DMS53 treated with DMSO at 0.1 percent for 48 hours (cell line): Measurements from ENCODE around the gene FBXL17.
"Not testable (repeated sequence)": the region's sequence is repeated elsewhere in the genome, so short reads cannot be mapped to it uniquely, and the experiment has no call there.

Experiments used
- DNase-seq: peaks from one replicate; lab custom pipeline; 2025; ENCODE audit not compliant: unreplicated experiment; lab: John Stamatoyannopoulos, UW

Gene FBXL17

DNA sequence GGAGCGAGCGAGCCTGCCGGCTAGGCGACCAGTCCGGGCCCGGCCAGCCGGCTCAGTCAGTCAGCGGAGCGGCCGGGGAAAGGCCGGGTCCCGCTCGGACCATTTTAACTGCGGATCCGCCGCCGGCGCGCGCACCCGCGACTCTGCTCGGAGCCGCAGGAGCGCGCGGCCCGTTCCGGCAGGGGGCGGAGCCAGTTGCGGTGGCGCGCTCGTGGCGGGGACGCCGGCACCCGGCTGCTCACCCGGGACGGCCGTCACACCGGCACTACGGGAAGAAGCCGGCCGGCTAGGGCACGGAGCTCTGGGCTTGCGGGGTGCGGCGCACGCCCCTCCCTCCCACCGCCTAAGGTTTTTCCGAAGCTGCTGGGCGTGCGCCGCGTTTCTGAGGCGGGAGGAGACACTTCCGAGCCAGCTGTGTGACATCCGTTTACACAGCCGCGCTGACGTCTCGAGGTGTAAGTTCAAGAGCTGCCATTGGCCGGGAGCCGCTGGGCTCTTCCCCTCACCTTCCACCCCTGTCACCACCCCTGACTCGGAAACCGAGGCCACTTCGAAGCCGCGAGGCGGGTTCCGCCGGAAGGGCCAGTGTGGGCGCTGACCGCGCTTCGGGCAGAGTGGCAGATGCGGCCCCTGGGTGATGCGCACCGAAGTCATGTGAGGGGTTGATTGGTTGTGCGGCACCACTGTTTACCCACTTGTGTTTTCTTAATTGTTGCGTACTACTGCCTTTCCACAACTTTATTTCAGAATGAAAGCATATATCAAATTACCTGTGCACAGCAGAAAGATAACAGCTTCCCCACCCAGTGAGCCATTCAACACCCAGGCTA is at the start of gene FBXL17:
FBXL17 (minus strand) TSS at position 145 of the 830 bp plus-strand sequence.
- peak; percentile 94 for DNase-seq

DNA sequence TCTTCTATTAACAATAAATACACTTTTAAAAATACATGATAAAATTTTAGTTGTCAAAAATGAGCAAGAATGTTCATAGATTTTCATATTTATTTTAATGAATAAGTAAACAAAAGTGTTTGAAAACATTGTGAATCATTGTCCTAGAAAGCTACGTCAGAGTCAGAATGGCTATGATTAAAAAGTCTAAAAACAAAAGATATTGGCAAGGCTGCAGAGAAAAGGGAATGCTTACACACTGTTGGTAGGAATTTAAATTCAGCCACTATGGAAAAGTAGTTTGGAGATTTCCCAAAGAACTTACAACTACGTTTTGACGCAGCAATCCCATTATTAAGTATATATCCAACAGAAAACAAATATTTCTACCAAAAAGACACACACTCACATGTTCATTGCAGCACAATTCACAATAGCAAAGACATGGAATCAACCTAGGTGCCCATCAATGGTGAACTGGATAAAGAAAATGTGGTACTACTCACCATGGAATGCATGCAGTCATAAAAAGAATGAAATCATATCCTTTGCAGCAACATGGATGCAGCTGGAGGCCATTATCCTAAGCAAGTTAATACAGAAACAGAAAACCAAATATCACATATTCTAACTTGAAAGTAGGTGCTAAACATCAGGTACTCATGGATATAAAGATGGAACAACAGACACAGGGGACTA is 49.2 kb upstream of the FBXL17 start:
- DNase-seq = no peak

DNA sequence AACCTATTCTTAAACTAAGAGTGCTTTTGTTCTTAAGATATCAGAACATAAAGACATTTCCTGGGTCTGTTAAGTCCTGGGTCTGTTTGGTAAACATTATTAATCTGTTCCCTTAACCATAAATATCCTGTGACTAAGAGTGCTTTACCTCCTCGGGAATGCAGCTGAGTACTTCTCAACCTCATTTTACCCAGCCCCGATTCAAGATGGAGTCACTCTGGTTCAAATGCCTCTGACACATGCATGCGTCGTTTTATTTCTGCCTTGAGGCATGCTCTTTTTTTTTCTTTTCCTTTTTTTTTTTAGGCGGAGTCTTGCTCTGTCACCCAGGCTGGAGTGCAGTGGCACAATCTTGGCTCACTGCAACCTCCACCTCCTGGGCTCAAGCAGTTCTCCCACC is 39.8 kb upstream of the FBXL17 start:
- no peak for DNase-seq

DNA sequence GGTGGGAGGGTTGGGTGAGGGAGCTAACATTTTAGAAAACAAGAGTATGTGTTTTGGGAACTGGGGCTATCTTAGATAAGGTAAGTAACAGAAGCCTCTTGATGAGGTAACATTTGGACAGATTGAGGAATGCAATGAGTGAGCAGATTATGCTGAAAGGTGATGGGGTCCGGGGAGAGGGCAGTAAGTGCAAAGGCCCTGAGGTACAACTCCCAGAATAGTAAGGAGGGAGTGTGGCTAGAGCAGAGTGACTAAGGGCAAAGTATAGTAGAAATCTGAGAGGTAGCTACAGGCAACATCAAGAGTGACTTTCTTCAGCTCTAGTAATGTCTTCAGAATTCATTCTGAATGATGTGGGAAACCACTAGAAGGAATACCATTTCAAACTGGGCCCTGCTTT is 38.9 kb upstream of the FBXL17 start:
- no peak for DNase-seq

DNA sequence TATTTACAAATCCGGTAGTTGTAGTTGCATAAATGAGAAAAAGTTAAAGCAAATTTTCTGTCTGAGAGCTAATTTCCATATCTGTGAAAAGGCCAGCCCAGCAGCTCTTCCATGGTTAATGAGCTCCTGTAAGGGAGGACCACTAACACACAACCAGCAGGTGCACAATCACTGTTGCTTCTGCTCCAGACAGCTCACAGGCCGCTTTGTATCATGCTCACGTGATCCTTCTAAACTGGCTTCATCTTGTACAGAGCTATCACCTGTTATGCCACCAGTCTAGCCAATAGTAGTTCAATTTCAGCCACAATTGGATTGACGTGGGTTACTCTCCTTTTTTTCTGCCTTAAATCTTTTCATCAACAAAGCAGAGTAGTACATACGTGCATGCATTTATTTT is 38.3 kb upstream of the FBXL17 start:
- no peak for DNase-seq

DNA sequence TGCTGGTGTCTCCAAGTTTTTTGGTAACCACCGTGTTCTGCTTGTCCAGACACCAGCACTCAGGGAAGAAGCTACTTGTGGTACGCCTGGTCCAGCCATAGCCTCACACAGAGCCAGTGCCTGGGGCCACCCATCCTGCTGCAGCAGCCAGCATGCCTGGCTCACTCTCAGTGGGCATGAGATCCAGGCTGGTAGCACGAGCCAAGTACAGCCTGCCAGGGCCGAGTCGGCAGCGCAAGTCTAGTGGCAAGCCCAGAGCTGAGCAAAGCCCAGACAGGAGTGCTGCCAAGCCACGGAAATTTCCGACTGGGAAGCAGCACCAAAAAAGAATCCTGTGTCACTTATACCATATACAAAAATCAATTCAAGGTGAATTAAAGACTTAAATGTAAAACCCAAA is 36.3 kb upstream of the FBXL17 start:
- no peak for DNase-seq

DNA sequence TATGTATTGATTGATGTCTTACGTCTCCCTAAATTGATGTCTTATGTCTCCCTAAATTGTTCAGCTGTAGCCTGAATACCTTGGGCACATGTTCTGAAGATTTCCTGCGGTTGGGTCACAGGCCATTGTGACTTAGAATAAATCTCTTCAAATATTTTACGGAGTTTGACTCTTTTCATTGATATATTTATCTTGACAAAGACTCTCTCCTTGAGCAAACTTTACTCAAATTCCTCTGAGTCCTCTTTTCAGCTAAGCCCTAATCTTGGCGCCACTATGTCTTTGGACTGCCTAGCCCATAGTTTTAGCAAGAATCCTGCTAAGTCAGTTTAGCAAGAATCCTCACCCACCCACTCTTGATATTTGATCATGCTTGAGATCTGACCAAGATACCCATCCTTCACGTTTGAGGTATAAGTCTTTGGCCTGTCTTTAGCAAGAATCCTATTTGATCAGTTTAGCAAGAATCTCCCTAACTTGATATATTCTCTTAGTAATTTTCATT is 35.3 kb upstream of the FBXL17 start:
- DNase-seq = no peak

DNA sequence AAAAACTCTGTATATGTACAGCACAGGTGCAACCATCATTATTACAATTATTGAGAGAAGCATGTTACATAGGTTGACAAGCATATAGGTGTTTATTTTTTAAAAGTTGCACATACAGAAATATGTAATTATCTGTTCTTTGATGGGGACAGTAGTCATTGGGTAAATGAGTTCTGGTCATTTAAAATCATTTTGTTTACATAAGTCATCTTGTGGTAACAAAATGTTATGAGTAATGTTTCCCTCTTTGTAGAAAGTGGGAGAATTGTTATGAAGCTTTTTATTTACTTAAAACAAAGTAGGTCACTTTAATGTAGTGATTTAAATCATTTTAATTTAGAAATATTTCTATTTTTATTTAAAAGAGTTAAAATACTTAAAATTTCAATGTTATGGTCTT is 33.8 kb upstream of the FBXL17 start:
- no peak for DNase-seq

DNA sequence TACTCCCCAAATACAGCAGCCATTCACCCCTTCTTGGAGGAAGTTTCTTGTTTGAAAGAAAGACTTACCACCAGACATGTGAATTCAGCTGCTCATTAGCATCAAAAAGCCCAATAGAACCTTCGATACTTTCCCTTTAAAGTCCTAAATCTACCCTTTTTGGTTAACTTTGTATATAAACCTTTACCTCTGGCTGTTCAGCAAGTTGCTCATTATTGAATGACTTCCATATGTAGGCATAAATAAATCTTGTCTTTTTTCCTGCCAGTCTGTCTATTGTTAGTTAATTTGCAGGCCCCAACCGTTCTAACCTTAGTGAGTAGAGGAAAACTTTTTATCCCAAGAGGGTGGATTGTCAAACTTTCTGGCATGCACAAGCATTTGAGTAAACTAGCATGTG is 27.9 kb upstream of the FBXL17 start:
- DNase-seq = no peak

DNA sequence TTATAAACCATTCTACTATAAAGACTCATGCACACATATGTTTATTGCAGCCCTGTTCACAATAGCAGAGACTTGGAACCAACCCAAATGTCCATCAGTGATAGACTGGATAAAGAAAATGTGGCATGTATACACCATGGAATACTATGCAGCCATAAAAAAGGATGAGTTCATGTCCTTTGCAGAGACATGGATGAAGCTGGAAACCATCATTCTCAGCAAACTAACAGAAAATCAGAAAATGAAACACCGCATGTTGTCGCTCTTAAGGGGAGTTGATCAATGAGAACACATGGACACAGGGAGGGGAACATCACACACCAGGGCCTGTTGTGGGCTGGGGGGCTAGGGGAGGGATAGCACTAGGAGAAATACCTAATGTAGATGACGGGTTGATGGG is 23.3 kb upstream of the FBXL17 start:
- not testable (repeated sequence) for DNase-seq

DNA sequence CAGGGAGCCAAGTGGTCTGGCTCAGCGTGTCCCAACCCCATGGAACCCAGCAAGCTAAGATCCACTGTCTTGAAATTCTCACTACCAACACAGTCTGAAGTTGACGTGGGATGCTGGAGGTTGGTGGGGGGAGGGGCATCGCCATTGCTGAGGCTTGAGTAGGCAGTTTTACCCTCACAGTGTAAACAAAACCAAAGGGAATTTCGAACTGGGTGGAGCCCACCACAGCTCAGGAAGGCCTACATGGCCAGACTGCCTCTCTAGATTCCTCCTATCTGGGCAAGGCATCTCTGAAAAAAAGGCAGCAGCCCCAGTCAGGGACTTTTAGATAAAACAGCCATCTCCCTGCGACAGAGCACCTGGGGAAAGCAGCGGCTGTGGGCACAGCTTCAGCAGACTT is 17.1 kb upstream of the FBXL17 start:
- DNase-seq = no peak

DNA sequence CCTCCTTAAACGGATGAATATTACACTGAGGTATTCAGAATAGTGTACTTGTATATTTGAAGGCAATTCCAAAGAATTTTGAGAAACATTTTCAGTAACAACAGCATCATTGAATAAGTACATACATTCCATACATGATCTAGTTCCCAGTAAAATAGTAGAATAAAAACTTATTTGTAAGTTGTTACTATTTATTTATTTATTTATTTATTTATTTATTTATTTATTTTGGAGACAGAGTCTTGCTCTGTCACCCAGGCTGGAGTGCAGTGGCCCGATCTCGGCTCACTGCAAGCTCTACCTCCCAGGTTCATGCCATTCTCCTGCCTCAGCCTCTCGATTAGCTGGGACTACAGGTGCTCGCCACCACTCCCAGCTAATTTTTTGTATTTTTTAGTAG is 14.9 kb upstream of the FBXL17 start:
- not testable (repeated sequence) for DNase-seq

DNA sequence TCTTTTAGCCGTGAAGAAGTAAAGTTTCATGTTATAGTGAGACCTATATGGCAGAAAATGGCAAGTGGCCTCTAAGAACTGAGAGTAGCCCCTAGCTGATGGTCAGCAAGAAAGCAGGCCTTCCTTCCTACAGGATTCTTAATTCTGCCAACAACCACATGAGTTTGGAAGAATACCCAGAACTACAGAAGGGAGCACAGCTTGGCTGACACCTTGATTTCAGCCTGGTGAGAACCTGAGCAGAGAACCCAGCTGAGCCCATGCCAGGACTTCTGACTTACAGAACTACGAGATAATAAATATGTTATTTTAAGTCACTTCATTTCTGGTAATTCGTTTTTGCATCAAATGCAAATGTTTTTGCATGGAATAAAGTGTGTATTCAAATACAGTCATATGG is 5.9 kb upstream of the FBXL17 start:
- DNase-seq = no peak

DNA sequence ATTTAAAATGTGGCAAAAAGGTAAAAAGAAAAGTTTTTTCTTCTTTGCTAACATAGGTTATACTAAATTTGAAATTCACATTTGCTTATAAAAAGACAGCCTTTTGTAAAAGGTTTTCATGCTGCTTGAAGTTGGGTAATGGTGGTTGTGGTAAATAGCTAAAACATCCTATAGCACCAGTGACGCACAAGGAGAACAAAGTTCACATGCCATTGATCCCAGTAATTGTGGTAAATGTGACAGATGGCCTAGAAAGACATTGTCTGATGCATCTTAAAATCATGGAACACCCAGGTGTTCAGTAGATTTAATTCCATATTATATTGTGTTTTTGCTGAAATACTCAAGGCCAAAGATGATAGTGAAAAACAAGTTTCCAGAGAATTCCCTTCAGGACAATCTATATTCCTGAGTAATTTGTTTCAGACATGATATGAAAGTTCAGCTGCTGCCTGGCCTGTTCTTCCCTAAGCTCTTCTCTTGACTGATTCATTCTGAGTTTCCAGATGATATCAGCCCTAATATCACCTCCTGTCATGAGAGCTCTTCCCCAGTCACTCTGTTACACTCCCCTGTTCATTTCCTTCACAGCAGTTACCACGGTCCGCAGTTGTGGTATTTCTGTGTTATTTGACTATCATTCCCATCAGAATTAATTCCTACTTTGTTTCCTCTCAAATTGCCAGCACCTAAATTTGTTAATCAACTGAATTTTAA is 4.6 kb upstream of the FBXL17 start:
- DNase-seq = no peak

DNA sequence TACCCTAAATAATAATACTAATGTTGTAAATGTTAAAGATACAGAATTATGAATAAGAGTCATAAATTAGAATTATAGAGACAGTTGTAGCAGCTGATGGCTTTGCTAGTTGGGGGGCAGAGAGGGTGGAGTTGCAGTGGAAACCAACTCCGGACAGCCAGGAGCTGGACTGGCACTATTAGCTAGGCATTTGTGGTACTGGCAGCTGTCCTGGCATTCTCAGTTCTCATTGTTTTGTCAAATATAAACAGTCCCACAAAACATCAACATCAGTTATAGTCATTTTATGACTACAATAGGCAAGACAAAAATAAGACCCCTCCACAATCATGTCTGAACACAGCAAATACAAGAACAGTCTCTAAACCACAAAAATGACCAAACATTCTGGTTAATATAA is 2.8 kb upstream of the FBXL17 start:
- DNase-seq = no peak

DNA sequence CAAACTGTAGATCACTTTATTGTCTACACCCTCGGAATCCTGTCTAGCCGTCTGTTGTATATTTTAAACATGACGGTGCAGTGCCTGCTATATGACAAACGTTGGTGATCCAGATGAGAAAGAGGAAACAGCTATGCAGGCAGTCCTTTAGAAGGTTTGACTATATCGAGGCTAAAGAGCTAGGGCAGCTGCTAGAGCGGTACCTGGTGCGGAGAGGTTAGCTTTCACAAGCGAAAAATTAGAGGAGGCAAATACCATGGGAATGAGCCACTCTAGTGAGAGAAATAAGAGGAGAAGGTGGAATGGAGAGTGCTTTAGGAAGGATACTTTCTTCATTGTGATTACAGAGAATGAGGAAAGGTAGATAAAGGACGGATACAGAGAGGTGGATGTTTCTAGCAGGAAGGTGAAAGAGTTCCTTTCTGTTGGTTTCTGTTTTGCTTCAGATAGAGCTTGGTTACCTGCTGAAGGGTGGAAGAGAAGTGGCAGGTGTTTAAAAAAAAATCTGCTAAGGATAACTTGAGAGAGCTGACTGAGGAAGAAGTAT is 959 bp upstream of the FBXL17 start:
- peak; percentile 68 for DNase-seq

DNA sequence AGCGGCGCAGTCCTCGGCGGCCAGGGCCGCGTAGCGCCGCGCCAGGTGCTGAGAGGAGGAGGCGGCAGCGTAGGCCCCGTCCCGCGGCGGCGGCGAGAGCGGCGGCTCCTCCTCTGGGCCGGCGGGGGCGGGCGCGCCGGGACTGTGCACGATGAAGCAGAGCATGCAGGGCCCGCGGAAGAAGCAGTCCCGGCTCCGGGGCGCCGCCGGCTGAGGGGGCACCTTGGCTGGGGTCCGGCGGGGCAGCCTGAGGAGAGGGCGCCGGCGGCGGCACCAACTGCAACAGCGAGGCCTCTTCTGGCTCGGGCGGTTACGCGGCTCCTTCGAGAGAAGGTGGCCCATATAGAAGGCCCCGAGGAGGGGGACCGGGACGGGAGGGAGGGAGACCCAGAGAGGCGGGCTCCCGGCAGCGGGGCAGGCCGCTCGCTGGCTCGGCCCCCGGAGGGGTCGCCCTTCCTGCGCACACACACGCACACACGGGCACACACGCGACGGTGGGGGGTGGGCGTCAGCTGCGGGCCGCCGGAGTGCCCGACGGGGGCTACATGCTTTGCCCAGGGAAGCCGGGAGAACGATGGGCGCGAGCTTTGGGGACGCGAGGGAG is 446 bp downstream of the FBXL17 start:
- DNase-seq = peak; percentile 33

DNA sequence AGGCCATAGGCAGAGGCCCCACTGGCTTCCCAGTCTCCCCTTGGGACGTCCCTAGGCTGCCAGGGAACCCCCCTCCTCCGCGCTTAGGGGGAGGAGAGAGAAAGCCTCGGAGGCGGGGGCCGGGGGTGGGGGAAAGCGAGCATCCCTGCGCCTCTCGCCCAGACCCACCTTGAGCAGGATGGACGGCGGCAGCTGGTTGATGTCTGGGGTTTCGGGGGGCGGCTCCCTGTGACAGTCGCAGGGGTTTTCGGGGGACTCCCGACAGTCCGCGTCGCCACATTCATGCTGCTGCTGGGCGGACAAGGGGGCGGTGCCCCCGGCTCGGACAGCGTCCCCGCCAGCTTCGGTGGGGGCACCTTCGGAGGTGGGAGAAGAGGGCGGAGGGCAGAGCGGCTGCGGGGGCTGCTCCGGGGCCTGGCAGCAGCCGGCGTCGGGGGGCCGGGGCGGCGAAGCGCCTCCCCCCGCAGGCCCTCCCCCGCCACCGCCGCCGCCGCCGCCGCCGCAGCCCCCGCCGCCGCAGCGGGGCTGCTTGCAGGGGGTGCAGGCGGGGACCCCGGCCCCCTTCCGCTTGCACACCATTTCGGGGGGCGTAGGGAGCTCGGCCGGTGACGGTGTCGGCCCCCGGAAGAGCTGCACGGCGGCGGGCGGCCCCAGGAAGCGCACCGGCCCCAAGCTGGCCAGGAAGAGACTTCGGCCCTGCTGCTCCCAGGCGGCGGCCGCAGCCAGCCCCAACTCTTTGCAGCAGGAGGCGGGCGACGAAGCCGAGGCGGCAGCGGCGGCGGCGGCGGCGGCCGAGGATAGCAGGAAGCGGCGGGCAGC is 1.2 kb downstream of the FBXL17 start:
- DNase-seq = peak; percentile 17

DNA sequence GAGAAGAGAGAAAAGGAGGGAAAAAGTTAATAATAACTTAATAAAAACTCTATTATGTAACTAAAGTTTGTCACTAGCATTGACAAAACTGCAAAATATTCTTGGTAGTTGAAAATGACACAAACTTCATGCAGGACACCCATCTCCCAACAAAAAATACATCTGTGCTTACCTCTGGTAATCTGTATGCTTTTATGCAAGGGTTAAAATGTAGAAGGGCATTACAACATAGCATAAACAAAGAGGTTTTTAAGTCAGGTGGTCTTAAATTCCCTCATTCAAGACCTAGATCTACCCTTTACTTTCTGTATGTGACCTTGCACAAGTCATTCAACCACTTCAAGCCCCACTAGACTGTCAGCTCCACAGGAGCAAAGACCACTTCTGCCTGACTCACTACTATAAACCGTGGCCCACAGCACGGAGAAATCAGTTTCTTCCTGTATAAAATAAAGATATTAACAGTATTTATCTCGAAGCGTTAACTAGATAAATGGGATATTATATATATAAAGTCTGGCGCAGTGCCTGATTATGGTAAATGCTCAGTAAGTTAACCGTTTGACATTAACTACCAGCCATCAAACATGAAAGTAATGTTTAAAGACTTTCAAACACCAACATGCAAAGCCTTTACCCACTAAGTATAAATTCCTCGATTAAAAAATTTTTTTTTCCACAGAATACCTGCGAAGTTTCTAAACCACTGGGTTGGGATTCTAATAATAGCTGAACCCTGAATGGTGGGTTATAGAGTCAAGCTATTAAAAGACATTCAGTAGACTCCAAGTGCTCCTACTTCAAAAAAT is 2.0 kb downstream of the FBXL17 start:
- DNase-seq = no peak
